H9 (cell line): ENCODE results near the gene RPL36A. TPM values are rescaled to one million over a fixed set of nuclear protein-coding genes. Genes with fewer than 3 reads are reported as not detected.

Experiments
- DNase-seq: peaks from one replicate; pipeline ENCODE4 v3.0.0-alpha.2; 2017
- H2AFZ ChIP-seq: one replicate; pipeline ENCODE4 v1.6.1; 2013; ENCODE audit warnings: mild to moderate bottlenecking, low read length, control low read depth, moderate library complexity
- H2AK5ac ChIP-seq: 2 replicates; pipeline ENCODE4 v1.6.1; 2013; ENCODE audit warnings: low read length, control low read depth, mixed read lengths; ENCODE audit not compliant: insufficient read length
- H2BK120ac ChIP-seq: one replicate; pipeline ENCODE4 v1.6.1; 2013; ENCODE audit warnings: low read depth, mild to moderate bottlenecking, low read length, control low read depth, inconsistent platforms; ENCODE audit not compliant: poor library complexity, severe bottlenecking
- H2BK12ac ChIP-seq: 2 replicates; pipeline ENCODE4 v1.6.1; 2013; ENCODE audit warnings: low read length, control low read depth, mixed read lengths, low read depth; ENCODE audit not compliant: insufficient read length
- H2BK15ac ChIP-seq: 2 replicates; pipeline ENCODE4 v1.6.1; 2013; ENCODE audit warnings: low read depth, low read length, control low read depth
- H2BK20ac ChIP-seq: one replicate; pipeline ENCODE4 v1.6.1; 2013; ENCODE audit warnings: low read depth, mild to moderate bottlenecking, low read length, control low read depth, inconsistent platforms; ENCODE audit not compliant: poor library complexity, severe bottlenecking
- H2BK5ac ChIP-seq: 2 replicates; pipeline ENCODE4 v1.6.1; 2013; ENCODE audit warnings: low read length, control low read depth, mixed read lengths; ENCODE audit not compliant: insufficient read length
- H3K14ac ChIP-seq: 2 replicates; pipeline ENCODE4 v1.6.1; 2013; ENCODE audit warnings: low read length, control low read depth; ENCODE audit not compliant: insufficient read depth
- H3K18ac ChIP-seq: 2 replicates; pipeline ENCODE4 v1.6.1; 2013; ENCODE audit warnings: low read depth, mild to moderate bottlenecking, mixed read lengths, low read length, control low read depth; ENCODE audit not compliant: insufficient read length
- H3K23ac ChIP-seq: 2 replicates; pipeline ENCODE4 v1.6.1; 2013; ENCODE audit warnings: low read length, control low read depth, mixed read lengths, low read depth; ENCODE audit not compliant: insufficient read length
- H3K23me2 ChIP-seq: 2 replicates; pipeline ENCODE4 v1.6.1; 2013; ENCODE audit warnings: low read depth, mild to moderate bottlenecking, mixed read lengths, low read length, control low read depth; ENCODE audit not compliant: insufficient read length, poor library complexity, severe bottlenecking
- H3K27ac ChIP-seq: 2 replicates; pipeline ENCODE4 v1.5.1; 2013; ENCODE audit warnings: low read length, control low read depth, mixed read lengths, low read depth; ENCODE audit not compliant: insufficient read length
- H3K27me3 ChIP-seq: 2 replicates; pipeline ENCODE4 v1.6.1; 2013; ENCODE audit warnings: low read length, control low read depth, inconsistent platforms; ENCODE audit not compliant: insufficient read depth
- H3K4ac ChIP-seq: 2 replicates; pipeline ENCODE4 v1.6.1; 2013; ENCODE audit warnings: low read depth, mild to moderate bottlenecking, control low read depth, inconsistent platforms, low read length, moderate library complexity
- H3K4me1 ChIP-seq: 2 replicates; pipeline ENCODE4 v1.6.1; 2013; ENCODE audit warnings: low read length, control low read depth, inconsistent platforms; ENCODE audit not compliant: insufficient read depth
- H3K4me2 ChIP-seq: 2 replicates; pipeline ENCODE4 v1.6.1; 2013; ENCODE audit warnings: low read length, control low read depth, mixed read lengths; ENCODE audit not compliant: insufficient read length, insufficient read depth
- H3K56ac ChIP-seq: 2 replicates; pipeline ENCODE4 v1.6.1; 2013; ENCODE audit warnings: low read depth, mild to moderate bottlenecking, mixed read lengths, low read length, control low read depth; ENCODE audit not compliant: insufficient read length
- H3K79me1 ChIP-seq: 2 replicates; pipeline ENCODE4 v1.6.1; 2013; ENCODE audit warnings: low read depth, mild to moderate bottlenecking, moderate library complexity, low read length, control low read depth, inconsistent platforms; ENCODE audit not compliant: insufficient read depth, poor library complexity, severe bottlenecking
- H3K79me2 ChIP-seq: 2 replicates; pipeline ENCODE4 v1.6.1; 2013; ENCODE audit warnings: low read length, control low read depth, inconsistent platforms; ENCODE audit not compliant: insufficient read depth
- H3K9ac ChIP-seq: 2 replicates; pipeline ENCODE4 v1.6.1; 2013; ENCODE audit warnings: low read length, control low read depth, mixed read lengths; ENCODE audit not compliant: insufficient read length; ENCODE audit errors: extremely low read depth
- H3K9me3 ChIP-seq: one replicate; pipeline ENCODE4 v1.6.1; 2013; ENCODE audit warnings: low read depth, low read length, inconsistent platforms; ENCODE audit not compliant: control insufficient read depth
- H3T11ph ChIP-seq: one replicate; pipeline ENCODE4 v1.6.1; 2013; ENCODE audit warnings: mild to moderate bottlenecking, low read length, control low read depth, inconsistent platforms
- H4K20me1 ChIP-seq: one replicate; pipeline ENCODE4 v1.6.1; 2013; ENCODE audit not compliant: control insufficient read depth, insufficient read length, insufficient read depth
- H4K5ac ChIP-seq: 2 replicates; pipeline ENCODE4 v1.6.1; 2013; ENCODE audit warnings: low read depth, mild to moderate bottlenecking, mixed read lengths, low read length, control low read depth; ENCODE audit not compliant: insufficient read length
- H4K8ac ChIP-seq: replicated peaks from 2 replicates; pipeline ENCODE4 v1.6.1; 2013; ENCODE audit warnings: low read length, control low read depth, mixed read lengths, low read depth; ENCODE audit not compliant: insufficient read length
- H4K91ac ChIP-seq: 2 replicates; pipeline ENCODE4 v1.6.1; 2013; ENCODE audit warnings: low read depth, mild to moderate bottlenecking, moderate library complexity, mixed read lengths, low read length, control low read depth; ENCODE audit not compliant: insufficient read length
- H3K27ac Mint-ChIP-seq, 3 experiments: 2 replicates in 2 of 3; 3 replicates in 1 of 3; pipeline ENCODE4 v1.8.0; 2020 to 2021; ENCODE audit warnings: mixed read lengths in 3 of 3, mild to moderate bottlenecking in 1 of 3, moderate library complexity in 1 of 3
- H3K27me3 Mint-ChIP-seq: 2 replicates; pipeline ENCODE4 v1.8.0; 2021; ENCODE audit warnings: low read depth, mild to moderate bottlenecking, moderate library complexity, mixed read lengths
- H3K36me3 Mint-ChIP-seq, 3 experiments: 2 replicates in 2 of 3; 3 replicates in 1 of 3; pipeline ENCODE4 v1.8.0; 2020 to 2021; ENCODE audit warnings: low read depth in 3 of 3, mixed read lengths in 3 of 3; ENCODE audit not compliant: insufficient read depth in 1 of 3
- H3K4me1 Mint-ChIP-seq, 2 experiments: 2 replicates each; pipeline ENCODE4 v1.8.0; 2020; ENCODE audit warnings: mixed read lengths in 2 of 2
- H3K4me3 Mint-ChIP-seq, 2 experiments: 2 replicates in 1 of 2; 3 replicates in 1 of 2; pipeline ENCODE4 v1.8.0; 2020 to 2021; ENCODE audit warnings: mild to moderate bottlenecking in 2 of 2, mixed read lengths in 2 of 2, moderate library complexity in 1 of 2
- H3K9me3 Mint-ChIP-seq, 2 experiments: 2 replicates in 1 of 2; 3 replicates in 1 of 2; pipeline ENCODE4 v1.8.0; 2020; ENCODE audit warnings: mild to moderate bottlenecking in 2 of 2, mixed read lengths in 2 of 2, moderate library complexity in 1 of 2
- CTCF ChIP-seq: fragments of 200-600 bp; sonication (generic); conservative IDR thresholded peaks from 3 replicates; pipeline ENCODE4 v1.8.0; 2021; ENCODE audit warnings: antibody characterized with exemption, mild to moderate bottlenecking
- WGBS: extraction: QIAGEN DNeasy Blood & Tissue Kit; methylation state at CpG from one replicate; pipeline ENCODE4 v1.1.7; 2013; ENCODE audit warnings: missing lambda C conversion rate, low lambda C conversion rate, mixed read lengths; ENCODE audit not compliant: insufficient read length; ENCODE audit errors: extremely low coverage; 5-methylcytosine and 5-hydroxymethylcytosine counted together
- total RNA-seq: library from RNA; stranded (reverse); gene quantifications from 2 replicates; pipeline ENCODE4 v1.2.1, GENCODE V29; 2021

The RPL36A gene
- total RNA-seq, 1 experiment from 2014 or later, result 428 TPM

DNA sequence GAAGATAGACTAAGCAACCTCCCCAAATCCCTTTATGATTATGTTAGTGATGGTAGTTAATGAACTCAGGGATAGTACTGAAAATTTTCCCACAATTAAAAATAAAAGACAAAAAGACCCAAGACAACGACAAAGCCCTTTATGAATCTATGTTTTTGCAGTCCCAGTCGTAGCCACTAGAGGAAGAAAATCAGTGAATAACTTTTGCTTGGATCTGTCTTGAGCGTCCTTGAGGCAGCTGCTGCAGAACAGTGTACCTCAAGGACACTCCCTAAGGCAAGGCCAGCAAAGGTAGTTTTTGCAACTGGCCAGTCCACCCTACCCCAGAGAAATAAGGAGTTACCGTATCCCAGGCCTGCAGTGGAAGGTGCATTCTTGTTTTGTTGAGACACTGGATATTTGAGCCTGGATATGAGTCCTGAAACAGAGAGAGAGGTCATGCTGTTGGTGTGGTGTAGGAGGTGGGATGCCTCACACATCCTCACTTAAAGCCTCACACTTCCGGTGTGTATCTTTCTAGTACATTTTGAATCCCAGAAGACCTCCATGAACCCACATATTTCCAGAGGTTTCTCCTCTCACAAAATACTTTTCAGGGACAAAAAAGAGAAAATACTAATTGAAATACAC is 33.5 kb upstream of the RPL36A start:
- H3K27ac Mint-ChIP-seq, result no peak overlapping the region
- no peaks in the 10 kb centered on the region for H3K23me2 ChIP-seq
- H3K14ac ChIP-seq, result no peak overlapping the region
- H4K5ac ChIP-seq, result no peak overlapping the region
- H3K23ac ChIP-seq, result no peak overlapping the region
- no peak overlapping the region for H3K56ac ChIP-seq
- no peak overlapping the region for H3K4me3 Mint-ChIP-seq
- H4K20me1 ChIP-seq, result no peaks in the 10 kb centered on the region
- peaks cover 0 to 4% (median 2%) of the 10 kb centered on the region in 3 experiments; a peak in 2 of 7 replicates for H3K36me3 Mint-ChIP-seq
- no peak overlapping the region for H3K4ac ChIP-seq
- H3K9me3 ChIP-seq, result peaks cover 62% of the 10 kb centered on the region
- WGBS, result no CpG with 5 or more reads among the region's 5 CpGs
- H3T11ph ChIP-seq, result no peak overlapping the region
- H3K4me1 ChIP-seq, result no peaks in the 10 kb centered on the region; the same call in 1 of the 2 replicates
- H3K9ac ChIP-seq, result no peak overlapping the region
- no peaks in the 10 kb centered on the region for H3K27me3 ChIP-seq
- H3K4me2 ChIP-seq, result no peak overlapping the region
- no peaks in the 10 kb centered on the region for H3K4me1 Mint-ChIP-seq
- no peak overlapping the region for H2BK12ac ChIP-seq
- H3K79me1 ChIP-seq, result no peaks in the 10 kb centered on the region
- peaks cover 5% of the 10 kb centered on the region; the same call in 1 of the 2 replicates for H3K27me3 Mint-ChIP-seq
- no peak for DNase-seq
- H3K18ac ChIP-seq, result no peak overlapping the region
- H3K9me3 Mint-ChIP-seq, result peaks cover 77 to 81% of the 10 kb centered on the region in 2 experiments
- H4K8ac ChIP-seq, result no peak overlapping the region
- no peak overlapping the region for H2BK15ac ChIP-seq
- H2AFZ ChIP-seq, result no peak overlapping the region
- no peak overlapping the region for H2BK20ac ChIP-seq
- no peak overlapping the region for H3K27ac ChIP-seq
- no peak overlapping the region for H2BK5ac ChIP-seq
- H2AK5ac ChIP-seq, result no peak overlapping the region
- H4K91ac ChIP-seq, result no peak overlapping the region
- peak; percentile 46 for TF ChIP-seq CTCF
- no peaks in the 10 kb centered on the region for H3K79me2 ChIP-seq
- H2BK120ac ChIP-seq, result no peak overlapping the region
